HG02588 (cell line): ENCODE measurements around the gene TMEM14B.
"Not testable (repeated sequence)": the region's sequence is repeated elsewhere in the genome, so short reads cannot be mapped to it uniquely, and the experiment has no call there.

Source experiments
- ATAC-seq: cut with Tn5 transposase; IDR thresholded peaks from one replicate; pipeline ENCODE4 v1.9.1; 2021; ENCODE audit warnings: mild to moderate bottlenecking, moderate library complexity; ENCODE audit not compliant: unreplicated experiment

The TMEM14B gene

DNA sequence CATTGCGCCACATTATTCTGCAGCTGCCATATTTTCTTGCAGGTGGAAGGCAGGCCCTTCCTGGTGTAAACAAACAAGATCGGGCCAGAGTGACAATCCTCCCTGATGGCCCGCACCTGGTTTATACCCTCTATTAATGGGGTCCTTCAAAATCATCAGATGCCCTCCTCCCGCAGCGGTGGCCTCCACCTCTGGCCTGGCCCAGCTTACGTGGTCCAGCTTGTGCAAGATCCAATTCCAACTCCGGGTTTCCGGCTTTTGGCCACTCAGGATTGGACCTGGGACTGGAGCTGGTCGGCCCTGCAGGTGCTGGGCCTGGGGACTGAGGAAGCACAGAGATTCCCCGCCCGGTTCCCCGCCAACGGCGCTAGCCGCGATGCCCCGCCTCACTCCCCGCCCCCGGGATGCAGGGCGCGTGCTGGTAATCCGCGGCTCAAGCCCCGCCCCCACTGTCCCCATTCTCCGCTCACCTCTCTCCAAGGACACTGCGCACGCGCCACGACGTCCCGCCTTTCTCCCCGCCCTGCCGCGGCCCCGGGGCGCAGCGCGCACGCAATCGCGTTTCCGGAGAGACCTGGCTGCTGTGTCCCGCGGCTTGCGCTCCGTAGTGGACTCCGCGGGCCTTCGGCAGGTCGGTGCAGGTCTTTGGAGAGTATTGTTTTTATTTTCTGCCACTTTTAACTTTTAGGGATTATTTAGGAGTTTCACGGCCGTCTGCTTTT lies at the start of gene TMEM14B:
Gene TMEM14B, plus strand, starts transcription at position 555 of the 722 bp plus-strand sequence. CDS start 1,441 bp downstream, outside the sequence.
- peak; percentile 95 for ATAC-seq

DNA sequence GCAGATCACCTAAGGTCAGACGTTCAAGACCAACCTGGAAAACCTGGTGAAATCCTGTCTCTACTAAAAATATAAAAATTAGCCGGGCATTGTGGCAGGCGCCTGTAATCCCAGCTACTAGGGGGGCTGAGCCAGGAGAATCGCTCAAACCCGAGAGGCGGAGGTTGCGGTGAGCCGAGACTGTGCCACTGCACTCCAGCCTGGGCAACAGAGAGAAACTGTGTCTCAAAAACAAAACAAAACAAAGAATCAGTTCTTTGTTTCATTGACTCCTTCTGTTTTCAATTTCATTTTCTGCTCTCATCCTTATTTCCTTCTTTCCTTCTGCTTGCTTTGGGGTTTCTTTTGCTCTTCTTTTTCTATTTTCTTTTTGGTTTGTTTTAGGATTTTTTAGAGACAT lies 33.6 kb upstream of the TMEM14B start:
- no peak for ATAC-seq

DNA sequence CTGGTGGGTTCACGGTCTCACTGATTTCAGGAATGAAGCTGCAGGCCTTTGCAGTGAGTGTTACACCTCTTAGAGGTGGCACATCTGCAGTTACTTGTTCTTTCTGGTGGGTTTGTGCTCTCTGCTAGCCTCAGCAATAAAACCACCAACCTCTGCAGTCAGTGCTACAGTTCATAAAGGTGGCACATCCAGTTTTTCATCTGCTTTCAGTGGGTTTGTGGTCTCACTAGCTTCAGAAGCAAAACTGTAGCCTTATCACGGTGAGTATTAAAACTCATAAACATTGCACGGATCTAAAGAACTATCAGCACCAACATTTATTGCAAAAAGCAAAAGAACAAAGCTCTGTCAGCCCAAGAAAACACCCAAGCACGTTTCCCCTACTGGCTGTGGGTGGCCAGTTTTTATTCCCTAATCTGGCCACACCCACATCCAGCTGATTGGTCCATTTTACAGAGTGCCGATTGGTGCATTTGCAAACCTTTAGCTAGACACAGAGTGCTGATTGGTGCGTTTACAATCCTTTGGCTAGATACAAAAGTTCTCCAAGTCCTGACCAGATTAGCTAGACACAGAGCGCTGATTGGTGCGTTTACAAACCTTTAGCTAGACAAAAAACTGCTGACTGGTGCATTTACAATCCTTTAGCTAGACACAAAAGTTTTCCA lies 28.2 kb upstream of the TMEM14B start:
- ATAC-seq = no peak

- ATAC-seq = no peak
These were observed 27.7 kb upstream of the TMEM14B start for GRCh38 chr6:10719964-10720264.

DNA sequence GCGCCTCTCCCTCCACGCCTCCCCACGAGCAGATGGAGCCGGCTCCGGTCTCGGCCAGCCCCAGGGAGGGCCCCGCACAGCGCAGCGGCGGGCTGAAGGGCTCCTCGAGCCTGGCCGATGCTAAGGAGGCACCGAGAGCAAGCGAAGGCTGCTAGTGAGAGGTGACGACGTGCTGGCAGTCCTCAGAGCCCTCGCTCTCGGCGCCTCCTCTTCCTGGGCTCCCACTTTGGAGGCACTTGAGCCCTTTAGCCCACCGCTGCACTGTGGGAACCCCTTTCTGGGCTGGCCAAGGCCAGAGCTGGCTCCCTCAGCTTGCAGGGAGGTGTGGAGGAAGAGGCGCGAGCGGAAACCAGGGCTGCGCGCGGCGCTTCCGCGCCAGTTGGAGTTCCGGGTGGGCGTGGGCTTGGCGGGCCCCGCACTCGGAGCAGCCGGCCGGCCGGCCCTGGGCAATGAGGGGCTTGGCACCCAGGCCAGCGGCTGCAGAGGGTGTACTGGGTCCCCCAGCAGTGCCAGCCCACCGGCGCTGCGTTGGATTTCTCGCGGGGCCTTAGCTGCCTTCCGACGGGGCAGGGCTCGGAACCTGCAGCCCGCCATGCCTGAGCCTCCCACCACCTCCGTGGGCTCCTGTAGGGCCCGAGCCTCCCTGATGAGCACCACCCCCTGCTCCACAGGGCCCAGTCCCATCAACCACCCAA lies 27.2 kb upstream of the TMEM14B start:
- peak; percentile 26 for ATAC-seq

DNA sequence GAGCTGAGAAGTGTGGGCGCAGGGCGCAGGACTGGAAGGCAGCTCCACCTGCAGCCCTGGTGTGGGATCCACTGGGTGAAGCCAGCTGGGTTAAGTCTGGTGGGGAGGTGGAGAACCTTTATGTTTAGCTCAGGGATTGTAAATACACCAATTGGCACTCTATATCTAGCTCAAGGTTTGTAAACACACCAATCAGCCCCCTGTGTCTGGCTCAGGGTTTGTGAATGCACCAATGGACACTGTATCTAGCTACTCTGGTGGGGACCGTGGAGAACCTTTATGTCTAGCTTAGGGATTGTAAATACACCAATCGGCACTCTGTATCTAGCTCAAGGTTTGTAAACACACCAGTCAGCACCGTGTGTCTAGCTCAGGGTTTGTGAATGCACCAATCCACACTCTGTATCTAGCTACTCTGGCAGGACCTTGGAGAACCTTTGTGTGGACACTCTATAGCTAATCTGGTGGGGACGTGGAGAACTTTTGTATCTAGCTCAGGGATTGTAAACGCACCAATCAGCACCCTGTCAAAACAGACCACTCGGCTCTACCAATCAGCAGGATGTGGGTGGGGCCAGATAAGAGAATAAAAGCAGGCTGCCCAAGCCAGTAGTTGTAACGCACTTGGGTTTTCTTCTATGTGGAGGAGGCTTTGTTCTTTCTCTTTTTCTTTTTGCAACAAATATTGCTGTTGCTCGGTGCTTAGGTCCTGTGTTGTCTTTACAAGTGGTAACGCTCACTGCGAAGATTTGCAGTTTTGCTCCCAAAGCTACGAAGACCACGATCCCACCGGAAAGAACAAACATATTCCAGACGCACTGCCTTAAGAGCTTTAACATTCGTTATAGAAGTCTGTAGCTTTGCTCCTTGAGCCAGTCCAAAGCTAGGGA lies 26.4 kb upstream of the TMEM14B start:
- ATAC-seq = not testable (repeated sequence)

- no peak for ATAC-seq
These were observed 25.6 kb upstream of the TMEM14B start for GRCh38 chr6:10721850-10722569.

- no peak for ATAC-seq
These were observed 25.1 kb upstream of the TMEM14B start for GRCh38 chr6:10722570-10722819.

- ATAC-seq = peak; percentile 94
These were observed 24.6 kb upstream of the TMEM14B start, which contains the start of gene TMEM14C for GRCh38 chr6:10722820-10723566. Gene TMEM14C (plus strand): TSS chr6:10723070. CDS start chr6:10724614, 1,544 bp downstream.

DNA sequence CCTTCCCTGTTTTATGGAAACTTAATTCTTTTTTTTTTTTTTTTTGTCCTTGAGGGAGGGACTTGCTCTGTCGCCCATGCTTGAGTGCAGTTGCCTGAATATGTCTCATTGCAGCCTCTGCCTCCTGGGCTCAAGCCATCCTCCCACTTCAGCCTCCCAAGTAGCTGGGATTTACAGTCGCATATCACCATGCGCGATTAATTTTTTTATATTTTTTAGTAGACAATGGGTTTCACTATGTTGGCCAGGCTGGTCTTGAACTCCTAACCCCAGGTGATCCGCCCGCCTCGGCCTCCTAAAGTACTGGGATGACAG lies 24.1 kb upstream of the TMEM14B start:
- ATAC-seq = no peak

- no peak for ATAC-seq
These were observed 22.6 kb upstream of the TMEM14B start for GRCh38 chr6:10725044-10725443.

GRCh38 chr6:10725716-10726115 lies 21.9 kb upstream of the TMEM14B start:
- no peak for ATAC-seq

DNA sequence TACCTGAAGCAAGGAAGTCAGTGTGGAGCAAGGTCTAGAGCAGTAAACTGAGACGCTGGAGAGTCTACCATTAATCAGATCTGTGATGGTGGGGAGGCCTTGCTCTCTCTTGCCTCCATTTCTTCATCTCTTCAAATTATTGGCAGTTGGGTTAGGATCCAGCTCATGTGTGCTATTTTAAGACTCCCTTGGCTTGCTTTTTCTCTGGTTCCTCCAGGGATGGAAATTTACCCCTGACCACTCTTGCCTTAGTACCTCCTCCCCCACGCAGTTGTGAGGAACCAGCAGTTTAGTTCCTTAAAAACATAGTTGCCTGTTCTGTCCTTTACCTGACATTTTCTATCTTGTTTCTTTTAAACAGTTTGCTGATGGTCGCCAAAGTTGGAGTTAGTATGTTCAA lies 17.4 kb upstream of the TMEM14B start:
- ATAC-seq = no peak

GRCh38 chr6:10733151-10733715 lies 14.4 kb upstream of the TMEM14B start:
- no peak for ATAC-seq

DNA sequence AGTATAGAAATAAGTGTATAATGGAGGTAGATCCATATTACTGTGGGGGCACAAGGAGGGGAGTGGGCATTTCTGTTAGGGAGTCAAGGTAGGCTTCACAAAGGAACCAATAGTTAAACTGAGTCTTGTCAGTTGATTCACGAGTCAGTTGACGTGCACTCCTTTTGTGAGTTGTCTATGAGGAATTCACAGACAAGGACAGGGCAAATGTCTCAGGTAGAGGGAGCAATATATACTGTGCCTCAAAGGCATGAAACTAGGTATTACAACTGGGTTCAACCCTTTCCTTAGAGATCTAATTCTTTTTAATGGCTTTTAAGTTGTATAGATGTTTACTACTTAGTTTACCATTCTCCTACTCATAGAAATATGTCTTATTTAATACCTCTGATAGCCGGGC lies 13.7 kb upstream of the TMEM14B start:
- no peak for ATAC-seq

DNA sequence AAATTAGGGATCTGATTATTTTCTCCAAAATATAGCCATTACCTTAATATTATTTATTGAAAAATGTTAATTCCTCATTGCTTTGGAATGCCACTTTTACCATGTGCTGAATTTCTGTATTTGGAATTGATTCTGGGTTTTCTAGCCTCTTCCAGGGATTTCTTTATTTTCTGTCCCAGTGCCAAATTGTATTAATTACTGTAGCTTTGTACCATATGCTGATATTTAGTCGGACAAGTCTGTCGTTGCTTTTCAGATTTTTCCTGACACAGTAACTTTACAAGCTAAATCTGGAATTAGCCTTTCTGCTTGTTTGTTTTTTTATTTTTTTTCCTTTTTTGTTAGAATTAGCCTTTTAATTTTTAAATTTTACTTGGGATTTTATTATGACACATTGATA lies 10.9 kb upstream of the TMEM14B start:
- no peak for ATAC-seq

- no peak for ATAC-seq
These were observed 7.5 kb upstream of the TMEM14B start for GRCh38 chr6:10740061-10740460.

DNA sequence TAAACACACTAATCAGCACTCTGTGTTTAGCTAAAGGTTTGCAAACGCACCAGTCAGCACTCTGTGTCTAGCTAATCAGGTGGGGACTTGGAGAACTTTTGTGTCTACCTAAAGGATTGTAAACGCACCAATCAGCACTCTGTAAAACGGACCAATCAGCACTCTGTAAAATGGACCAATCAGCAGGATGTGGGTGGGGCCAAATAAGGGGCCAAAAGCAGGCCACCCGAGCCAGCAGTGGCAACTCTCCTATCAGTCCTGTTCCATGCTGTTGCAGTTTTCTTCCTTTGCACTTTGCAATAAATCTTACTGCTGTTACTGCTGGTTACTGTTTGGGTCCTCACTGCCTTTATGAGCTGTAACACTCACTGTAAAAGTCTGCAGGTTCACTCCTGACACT lies 6.0 kb upstream of the TMEM14B start:
- not testable (repeated sequence) for ATAC-seq

DNA sequence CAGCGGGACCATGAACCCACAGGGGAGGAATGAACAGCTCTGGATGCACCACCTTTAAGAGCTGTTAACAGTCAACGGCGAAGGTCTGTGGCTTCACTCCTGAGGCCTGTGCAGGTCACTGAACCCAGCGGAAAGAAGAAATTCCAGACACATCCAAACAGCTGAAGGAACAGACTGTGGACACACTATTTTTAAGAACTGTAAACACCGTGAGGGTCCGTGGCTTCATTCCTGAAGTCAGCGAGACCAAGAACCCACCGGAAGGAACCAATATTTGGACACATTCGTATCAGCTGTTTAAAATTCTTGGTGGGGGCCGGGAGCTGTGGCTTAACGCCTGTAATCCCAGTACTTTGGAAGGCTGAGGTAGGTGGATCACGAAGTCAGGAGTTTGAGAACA lies 5.4 kb upstream of the TMEM14B start:
- ATAC-seq = no peak

- no peak for ATAC-seq
These were observed 4.1 kb upstream of the TMEM14B start for GRCh38 chr6:10743515-10743914.
